IMR-90 (cell line): ENCODE data around the gene GADD45GIP1. TPM values are rescaled to one million over a fixed set of nuclear protein-coding genes. Genes with fewer than 3 reads are reported as not detected.

Experiments used
- ELK1 ChIP-seq: fragments of 150-350 bp; IDR thresholded peaks from 2 replicates; pipeline ENCODE4 v1.6.1; 2016; ENCODE audit warnings: low read depth, mild to moderate bottlenecking, low read length, moderate library complexity, borderline replicate concordance
- POLR2A ChIP-seq: IDR thresholded peaks from 2 replicates; pipeline ENCODE4 v1.6.1; 2012; ENCODE audit warnings: mild to moderate bottlenecking, low read depth, low read length
- RAD21 ChIP-seq: IDR thresholded peaks from 2 replicates; pipeline ENCODE4 v1.6.1; 2012; ENCODE audit warnings: low read length, improper control_type of control experiment
- USF2 ChIP-seq: fragments of 150-350 bp; IDR thresholded peaks from 2 replicates; pipeline ENCODE4 v1.6.1; 2017; ENCODE audit warnings: mild to moderate bottlenecking, antibody characterized with exemption, low read length, low read depth
- polyA plus RNA-seq, 3 experiments: library from polyadenylated mRNA; depleted of rRNA; stranded (reverse); fragments of >200 nt; gene quantifications; 2 replicates each; pipeline ENCODE4 v1.2.3, GENCODE V29; 2012; ENCODE audit warnings: low replicate concordance in 1 of 3
- total RNA-seq: library from RNA; depleted of rRNA; stranded (reverse); fragments of >200 nt; gene quantifications from 2 replicates; pipeline ENCODE4 v1.2.3, GENCODE V29; 2012

Gene GADD45GIP1
- total and polyA plus RNA-seq, 2 of the 4 experiments (the other 2 are of a cell fraction), result 13.3 to 42.4 TPM

- TF ChIP-seq USF2 (no peak), POLR2A (no peak), RAD21 (no peak), ELK1 (no peak)
Measured at GRCh38 chr19:12953138-12953798, 3.8 kb downstream of the GADD45GIP1 start (continued).
